Neural cell (in vitro differentiated cells): ENCODE results near the gene NHERF1. TPM values are rescaled to one million over a fixed set of nuclear protein-coding genes. Genes with fewer than 3 reads are reported as not detected.

Experiments used
- H2AFZ ChIP-seq: fragments of 200-600, 300-800 bp; sonication (generic), shearing (Covaris generic); 2 replicates; pipeline ENCODE4 v1.6.0; 2014; ENCODE audit warnings: low read depth, mild to moderate bottlenecking, antibody characterized with exemption, low read length, moderate library complexity
- H3F3A ChIP-seq: fragments of 200-600 bp; shearing (Covaris generic); 2 replicates; pipeline ENCODE4 v1.6.1; 2016; ENCODE audit warnings: mild to moderate bottlenecking, moderate library complexity, mixed read lengths, antibody characterized with exemption, low read length; ENCODE audit not compliant: insufficient read depth, poor library complexity, severe bottlenecking
- H3K27ac ChIP-seq: fragments of 200-600, 300-800 bp; sonication (generic), shearing (Covaris generic); 2 replicates; pipeline ENCODE4 v1.5.1; 2014; ENCODE audit warnings: mild to moderate bottlenecking, low read length, moderate library complexity
- H3K27me3 ChIP-seq: fragments of 300-800, 200-600 bp; sonication (generic), shearing (Covaris generic); 2 replicates; pipeline ENCODE4 v1.6.0; 2014; ENCODE audit warnings: mild to moderate bottlenecking, low read depth, low read length, moderate library complexity; ENCODE audit not compliant: insufficient read depth
- H3K36me3 ChIP-seq: fragments of 300-800, 200-600 bp; sonication (generic), shearing (Covaris generic); 2 replicates; pipeline ENCODE4 v1.5.1; 2014; ENCODE audit warnings: mild to moderate bottlenecking, antibody characterized with exemption, low read length, moderate library complexity; ENCODE audit not compliant: insufficient read depth
- H3K4me2 ChIP-seq: fragments of 300-800, 200-600 bp; sonication (generic), shearing (Covaris generic); 2 replicates; pipeline ENCODE4 v1.6.0; 2014; ENCODE audit warnings: mild to moderate bottlenecking, low read length
- H3K4me3 ChIP-seq: fragments of 300-800, 200-600 bp; sonication (generic), shearing (Covaris generic); 2 replicates; pipeline ENCODE4 v1.5.1; 2014; ENCODE audit warnings: mild to moderate bottlenecking, low read length, moderate library complexity
- H3K79me2 ChIP-seq: fragments of 200-600 bp; shearing (Covaris generic); replicated peaks from 2 replicates; pipeline ENCODE4 v1.6.0; 2014; ENCODE audit warnings: mild to moderate bottlenecking, low read length, moderate library complexity; ENCODE audit not compliant: insufficient read depth
- H3K9ac ChIP-seq: fragments of 300-800, 200-600 bp; sonication (generic), shearing (Covaris generic); 2 replicates; pipeline ENCODE4 v1.6.1; 2016; ENCODE audit warnings: mild to moderate bottlenecking, low read length, mixed read lengths
- H3K9me2 ChIP-seq: fragments of 200-600 bp; shearing (Covaris generic); 2 replicates; pipeline ENCODE4 v1.6.1; 2016; ENCODE audit warnings: mild to moderate bottlenecking, low read length, mixed read lengths; ENCODE audit not compliant: insufficient read depth
- H3K9me3 ChIP-seq: fragments of 200-600, 300-800 bp; sonication (generic), shearing (Covaris generic); 2 replicates; pipeline ENCODE4 v1.6.1; 2016; ENCODE audit warnings: mild to moderate bottlenecking, mixed run types, low read length, moderate library complexity, mixed read lengths
- H4K20me1 ChIP-seq: fragments of 200-600 bp; shearing (Covaris generic); 2 replicates; pipeline ENCODE4 v1.6.1; 2016; ENCODE audit warnings: mild to moderate bottlenecking, mixed run types; ENCODE audit not compliant: insufficient read depth
- EP300 ChIP-seq: fragments of 450-650 bp; conservative IDR thresholded peaks from 2 replicates; pipeline ENCODE4 v1.6.1; 2014; ENCODE audit warnings: antibody characterized with exemption, mild to moderate bottlenecking, moderate library complexity; ENCODE audit not compliant: poor library complexity, severe bottlenecking
- EZH2 ChIP-seq: fragments of 200-600, 300-800 bp; shearing (Covaris generic), sonication (generic); IDR thresholded peaks from 2 replicates; pipeline ENCODE4 v1.6.1; 2014; ENCODE audit warnings: antibody characterized with exemption, low read length, borderline replicate concordance, mild to moderate bottlenecking; ENCODE audit not compliant: insufficient read depth, poor library complexity, severe bottlenecking
- MXI1 ChIP-seq: fragments of 450-650 bp; conservative IDR thresholded peaks from 2 replicates; pipeline ENCODE4 v1.6.1; 2014; ENCODE audit warnings: antibody characterized with exemption, mild to moderate bottlenecking; ENCODE audit not compliant: poor library complexity, severe bottlenecking
- POLR2AphosphoS5 ChIP-seq: IDR thresholded peaks from 2 replicates; pipeline ENCODE4 v1.6.1; 2012
- RAD21 ChIP-seq: fragments of 450-650 bp; conservative IDR thresholded peaks from 2 replicates; pipeline ENCODE4 v1.6.1; 2014; ENCODE audit warnings: antibody characterized with exemption, mild to moderate bottlenecking, moderate library complexity
- SMC3 ChIP-seq: fragments of 450-650 bp; conservative IDR thresholded peaks from 2 replicates; pipeline ENCODE4 v1.6.1; 2014; ENCODE audit warnings: antibody characterized with exemption, mild to moderate bottlenecking, moderate library complexity; ENCODE audit not compliant: poor library complexity
- TAF1 ChIP-seq: IDR thresholded peaks from 2 replicates; pipeline ENCODE4 v1.6.1; 2012; ENCODE audit warnings: low read depth
- polyA plus RNA-seq: library from polyadenylated mRNA; depleted of rRNA; stranded (reverse); fragments of >200 nt; gene quantifications from 2 replicates; pipeline ENCODE4 v1.2.3, GENCODE V29; 2014
- TF ChIP-seq, protein P1 (sequence below): fragments of 450-650 bp; IDR thresholded peaks from 2 replicates; pipeline ENCODE4 v1.5.1; 2014; ENCODE audit warnings: antibody characterized with exemption, mild to moderate bottlenecking, moderate library complexity; ENCODE audit not compliant: poor library complexity, severe bottlenecking
- TF ChIP-seq, protein P2 (sequence below): IDR thresholded peaks from 2 replicates; pipeline ENCODE4 v1.6.1; 2012; ENCODE audit warnings: borderline replicate concordance

The NHERF1 gene
- polyA plus RNA-seq, 1 donor from 2014 or later = 0.51 TPM

DNA sequence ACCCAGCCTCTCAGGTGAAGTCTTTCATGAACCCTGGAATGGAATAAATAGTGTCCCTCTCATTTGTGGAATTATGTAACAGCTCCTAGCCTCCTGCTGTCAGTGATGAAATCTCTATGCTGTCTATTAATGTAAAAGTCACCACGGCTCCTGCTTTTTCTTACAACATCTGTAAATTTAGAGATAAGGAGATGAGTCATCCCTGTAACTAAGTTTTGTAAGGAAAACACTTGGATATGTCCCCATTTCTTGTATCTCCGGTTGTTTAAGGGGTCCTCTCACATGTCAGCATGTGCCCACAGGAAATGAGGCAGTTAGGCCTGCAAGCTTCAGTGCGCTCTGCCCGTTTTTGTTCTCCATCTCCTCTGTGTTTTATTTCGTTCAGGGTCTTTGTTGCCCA lies 30.5 kb downstream of the NHERF1 start:
- no peak overlapping the region for H3K4me2 ChIP-seq
- peaks cover 23% of the 10 kb centered on the region for H3K79me2 ChIP-seq
- no peaks in the 10 kb centered on the region for H3K9me2 ChIP-seq
- TF ChIP-seq, protein P1, sequence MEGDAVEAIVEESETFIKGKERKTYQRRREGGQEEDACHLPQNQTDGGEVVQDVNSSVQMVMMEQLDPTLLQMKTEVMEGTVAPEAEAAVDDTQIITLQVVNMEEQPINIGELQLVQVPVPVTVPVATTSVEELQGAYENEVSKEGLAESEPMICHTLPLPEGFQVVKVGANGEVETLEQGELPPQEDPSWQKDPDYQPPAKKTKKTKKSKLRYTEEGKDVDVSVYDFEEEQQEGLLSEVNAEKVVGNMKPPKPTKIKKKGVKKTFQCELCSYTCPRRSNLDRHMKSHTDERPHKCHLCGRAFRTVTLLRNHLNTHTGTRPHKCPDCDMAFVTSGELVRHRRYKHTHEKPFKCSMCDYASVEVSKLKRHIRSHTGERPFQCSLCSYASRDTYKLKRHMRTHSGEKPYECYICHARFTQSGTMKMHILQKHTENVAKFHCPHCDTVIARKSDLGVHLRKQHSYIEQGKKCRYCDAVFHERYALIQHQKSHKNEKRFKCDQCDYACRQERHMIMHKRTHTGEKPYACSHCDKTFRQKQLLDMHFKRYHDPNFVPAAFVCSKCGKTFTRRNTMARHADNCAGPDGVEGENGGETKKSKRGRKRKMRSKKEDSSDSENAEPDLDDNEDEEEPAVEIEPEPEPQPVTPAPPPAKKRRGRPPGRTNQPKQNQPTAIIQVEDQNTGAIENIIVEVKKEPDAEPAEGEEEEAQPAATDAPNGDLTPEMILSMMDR = no peak
- no peak for TF ChIP-seq EP300
- no peak for TF ChIP-seq TAF1
- no peak for TF ChIP-seq MXI1
- TF ChIP-seq RAD21 = no peak
- no peak for TF ChIP-seq SMC3
- no peak for TF ChIP-seq EZH2
- TF ChIP-seq POLR2AphosphoS5 = no peak
- TF ChIP-seq, protein P2, sequence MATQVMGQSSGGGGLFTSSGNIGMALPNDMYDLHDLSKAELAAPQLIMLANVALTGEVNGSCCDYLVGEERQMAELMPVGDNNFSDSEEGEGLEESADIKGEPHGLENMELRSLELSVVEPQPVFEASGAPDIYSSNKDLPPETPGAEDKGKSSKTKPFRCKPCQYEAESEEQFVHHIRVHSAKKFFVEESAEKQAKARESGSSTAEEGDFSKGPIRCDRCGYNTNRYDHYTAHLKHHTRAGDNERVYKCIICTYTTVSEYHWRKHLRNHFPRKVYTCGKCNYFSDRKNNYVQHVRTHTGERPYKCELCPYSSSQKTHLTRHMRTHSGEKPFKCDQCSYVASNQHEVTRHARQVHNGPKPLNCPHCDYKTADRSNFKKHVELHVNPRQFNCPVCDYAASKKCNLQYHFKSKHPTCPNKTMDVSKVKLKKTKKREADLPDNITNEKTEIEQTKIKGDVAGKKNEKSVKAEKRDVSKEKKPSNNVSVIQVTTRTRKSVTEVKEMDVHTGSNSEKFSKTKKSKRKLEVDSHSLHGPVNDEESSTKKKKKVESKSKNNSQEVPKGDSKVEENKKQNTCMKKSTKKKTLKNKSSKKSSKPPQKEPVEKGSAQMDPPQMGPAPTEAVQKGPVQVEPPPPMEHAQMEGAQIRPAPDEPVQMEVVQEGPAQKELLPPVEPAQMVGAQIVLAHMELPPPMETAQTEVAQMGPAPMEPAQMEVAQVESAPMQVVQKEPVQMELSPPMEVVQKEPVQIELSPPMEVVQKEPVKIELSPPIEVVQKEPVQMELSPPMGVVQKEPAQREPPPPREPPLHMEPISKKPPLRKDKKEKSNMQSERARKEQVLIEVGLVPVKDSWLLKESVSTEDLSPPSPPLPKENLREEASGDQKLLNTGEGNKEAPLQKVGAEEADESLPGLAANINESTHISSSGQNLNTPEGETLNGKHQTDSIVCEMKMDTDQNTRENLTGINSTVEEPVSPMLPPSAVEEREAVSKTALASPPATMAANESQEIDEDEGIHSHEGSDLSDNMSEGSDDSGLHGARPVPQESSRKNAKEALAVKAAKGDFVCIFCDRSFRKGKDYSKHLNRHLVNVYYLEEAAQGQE = no peak
- H3F3A ChIP-seq = no peaks in the 10 kb centered on the region
- H4K20me1 ChIP-seq = no peaks in the 10 kb centered on the region
- no peaks in the 10 kb centered on the region for H3K36me3 ChIP-seq
- no peak overlapping the region for H3K4me3 ChIP-seq
- no peaks in the 10 kb centered on the region for H3K9me3 ChIP-seq
- no peak overlapping the region for H3K9ac ChIP-seq
- H2AFZ ChIP-seq = no peak overlapping the region
- H3K27me3 ChIP-seq = no peaks in the 10 kb centered on the region
- no peak overlapping the region for H3K27ac ChIP-seq

DNA sequence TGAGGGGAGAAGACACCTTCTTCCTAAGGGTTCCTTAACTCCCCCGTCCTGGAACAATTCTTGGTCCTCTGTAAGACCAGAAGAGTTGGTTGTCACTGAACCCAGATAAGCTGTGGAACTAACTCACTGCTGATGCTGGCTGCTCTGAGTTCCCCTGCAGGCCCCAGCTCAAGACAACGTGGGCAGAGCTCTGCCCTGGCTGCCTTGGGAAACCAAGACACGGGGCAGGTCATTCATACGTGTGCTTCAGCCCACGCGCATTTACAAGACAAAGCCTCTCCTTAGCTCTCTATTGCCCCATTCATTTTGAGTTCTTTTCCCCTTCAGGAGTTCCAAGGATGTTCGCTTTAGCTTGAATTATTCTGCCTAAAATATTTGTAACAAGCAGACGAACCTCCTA lies 31.1 kb downstream of the NHERF1 start:
- no peaks in the 10 kb centered on the region for H4K20me1 ChIP-seq
- no peak overlapping the region for H3K27ac ChIP-seq
- peaks cover 23% of the 10 kb centered on the region for H3K79me2 ChIP-seq
- no peaks in the 10 kb centered on the region for H3K9me3 ChIP-seq
- H2AFZ ChIP-seq = no peak overlapping the region
- no peaks in the 10 kb centered on the region for H3F3A ChIP-seq
- TF ChIP-seq MXI1 = no peak
- TF ChIP-seq EZH2 = no peak
- H3K27me3 ChIP-seq = no peaks in the 10 kb centered on the region
- H3K4me2 ChIP-seq = no peak overlapping the region
- no peaks in the 10 kb centered on the region for H3K9me2 ChIP-seq
- H3K9ac ChIP-seq = no peak overlapping the region
- no peaks in the 10 kb centered on the region for H3K36me3 ChIP-seq
- no peak overlapping the region for H3K4me3 ChIP-seq
